ENCODE measurements around the gene B2M. TPM values are rescaled to one million over a fixed set of nuclear protein-coding genes. Genes with fewer than 3 reads are reported as not detected.

The B2M gene
- total and polyA plus RNA-seq, 10 of the 15 experiments (the other 5 are each of a cell fraction or from before 2014, with no cell fraction given) = 2,901 to 22,794 (median 8,374) TPM

DNA sequence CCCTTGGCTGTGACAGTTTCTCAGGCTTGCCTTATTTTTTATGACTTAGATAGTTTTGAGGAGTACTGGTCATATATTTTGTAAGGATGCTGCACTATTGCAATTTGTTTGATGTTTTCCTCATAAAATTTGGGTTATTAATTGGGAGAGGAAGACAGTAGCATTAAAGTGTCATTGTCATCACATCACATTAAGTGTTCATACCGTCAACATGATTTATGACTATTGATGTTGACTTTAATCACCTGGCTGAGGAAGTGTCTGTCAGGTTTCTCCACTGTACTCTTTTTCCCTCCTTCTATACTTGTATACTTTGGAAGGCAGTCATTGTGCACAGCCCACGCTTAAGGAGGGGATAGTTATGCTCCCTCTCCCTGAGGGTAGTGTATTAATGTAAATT, 51.9 kb downstream of the B2M start (continued):
- TF ChIP-seq IKZF1 (conservative IDR thresholded peaks at IDR 0.05) (no peak), MLLT1 (IDR thresholded peaks at IDR 0.05) (no peak)

- H3K27me3 ChIP-seq (replicated peaks in 1 of 2; ENCODE audit: control insufficient read depth in 2 of 2, insufficient read depth in 2 of 2, low read length in 1 of 2) = no peaks in the 10 kb centered on the region
- no peak overlapping the region for H3K9ac ChIP-seq (ENCODE audit: control insufficient read depth, insufficient read depth, low read length)
- no TSS peak for BruUV-seq (replicated peaks)
- no peaks in the 10 kb centered on the region for H3K4me1 ChIP-seq (ENCODE audit: control insufficient read depth, insufficient read depth, low read length)
- ATAC-seq (no peak), FAIRE-seq (no peak), DNase-seq (ENCODE audit: low read depth, low spot score) (no peak)
- RAD21 ChIA-PET (ENCODE audit: unreplicated experiment) = no interaction called here
- no peak overlapping the region for H3K4me2 ChIP-seq (ENCODE audit: control insufficient read depth, insufficient read depth)
- H3K27ac ChIP-seq (ENCODE audit: control insufficient read depth, insufficient read depth) = no peak overlapping the region
- no peak overlapping the region for H2AFZ ChIP-seq (ENCODE audit: control insufficient read depth, low read depth, low read length)
- TF ChIP-seq ZBTB40 (IDR thresholded peaks at IDR 0.05; ENCODE audit: borderline replicate concordance) (no peak), EZH2 (IDR thresholded peaks at IDR 0.05; ENCODE audit: borderline replicate concordance, control insufficient read depth, low read depth, low read length) (no peak), POU2F2 (IDR thresholded peaks at IDR 0.05; ENCODE audit: borderline replicate concordance, low read depth, low read length) (no peak), PAX8 (IDR thresholded peaks at IDR 0.05) (no peak), NFYB (IDR thresholded peaks at IDR 0.05; ENCODE audit: insufficient read depth, low read depth, low read length) (no peak), MYC (IDR thresholded peaks at IDR 0.05; ENCODE audit: insufficient read depth, insufficient read length, insufficient replicate concordance, low read length, severe bottlenecking) (no peak)
- TF ChIP-seq, protein P1, sequence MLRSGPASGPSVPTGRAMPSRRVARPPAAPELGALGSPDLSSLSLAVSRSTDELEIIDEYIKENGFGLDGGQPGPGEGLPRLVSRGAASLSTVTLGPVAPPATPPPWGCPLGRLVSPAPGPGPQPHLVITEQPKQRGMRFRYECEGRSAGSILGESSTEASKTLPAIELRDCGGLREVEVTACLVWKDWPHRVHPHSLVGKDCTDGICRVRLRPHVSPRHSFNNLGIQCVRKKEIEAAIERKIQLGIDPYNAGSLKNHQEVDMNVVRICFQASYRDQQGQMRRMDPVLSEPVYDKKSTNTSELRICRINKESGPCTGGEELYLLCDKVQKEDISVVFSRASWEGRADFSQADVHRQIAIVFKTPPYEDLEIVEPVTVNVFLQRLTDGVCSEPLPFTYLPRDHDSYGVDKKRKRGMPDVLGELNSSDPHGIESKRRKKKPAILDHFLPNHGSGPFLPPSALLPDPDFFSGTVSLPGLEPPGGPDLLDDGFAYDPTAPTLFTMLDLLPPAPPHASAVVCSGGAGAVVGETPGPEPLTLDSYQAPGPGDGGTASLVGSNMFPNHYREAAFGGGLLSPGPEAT (IDR thresholded peaks at IDR 0.05; ENCODE audit: low read depth) = no peak
- in situ Hi-C loops (cut with MboI) (no loop called here), intact Hi-C loops (cut with micrococcal nuclease; ENCODE audit: unreplicated experiment) (no loop called here)
- H3K36me3 ChIP-seq (ENCODE audit: control insufficient read depth in 2 of 2, insufficient read depth in 2 of 2, low read length in 1 of 2) = no peaks in the 10 kb centered on the region; a peak in 1 of 4 replicates
- H3K79me2 ChIP-seq (ENCODE audit: control insufficient read depth, insufficient read depth, low read length) = no peaks in the 10 kb centered on the region
- POLR2A ChIA-PET = no interaction called here
- CTCF ChIA-PET = no interaction called here
- 38% methylated on average over 3 of the region's 3 CpGs for WGBS (ENCODE audit: insufficient coverage, insufficient replicate concordance, low lambda C conversion rate, missing lambda C conversion rate)
- H4K20me1 ChIP-seq (ENCODE audit: control insufficient read depth, insufficient read depth) = no peaks in the 10 kb centered on the region
- SMC1A ChIA-PET (ENCODE audit: uncharacterized antibody, unreplicated experiment) = no interaction called here
- no peak overlapping the region for H3K4me3 ChIP-seq
- no peaks in the 10 kb centered on the region for H3K9me3 ChIP-seq (replicated peaks; ENCODE audit: control insufficient read depth, insufficient read depth, low read length)
These were observed 52.5 kb downstream of the B2M start for GRCh38 chr15:44763848-44764247.
